Raji (cell line): ENCODE measurements around the gene VARS2.

Source experiments
- POLR2A ChIP-seq: IDR thresholded peaks from 2 replicates; pipeline ENCODE4 v1.6.1; 2011; ENCODE audit warnings: low read depth, low read length, control low read depth; ENCODE audit not compliant: insufficient read depth

The VARS2 gene

DNA sequence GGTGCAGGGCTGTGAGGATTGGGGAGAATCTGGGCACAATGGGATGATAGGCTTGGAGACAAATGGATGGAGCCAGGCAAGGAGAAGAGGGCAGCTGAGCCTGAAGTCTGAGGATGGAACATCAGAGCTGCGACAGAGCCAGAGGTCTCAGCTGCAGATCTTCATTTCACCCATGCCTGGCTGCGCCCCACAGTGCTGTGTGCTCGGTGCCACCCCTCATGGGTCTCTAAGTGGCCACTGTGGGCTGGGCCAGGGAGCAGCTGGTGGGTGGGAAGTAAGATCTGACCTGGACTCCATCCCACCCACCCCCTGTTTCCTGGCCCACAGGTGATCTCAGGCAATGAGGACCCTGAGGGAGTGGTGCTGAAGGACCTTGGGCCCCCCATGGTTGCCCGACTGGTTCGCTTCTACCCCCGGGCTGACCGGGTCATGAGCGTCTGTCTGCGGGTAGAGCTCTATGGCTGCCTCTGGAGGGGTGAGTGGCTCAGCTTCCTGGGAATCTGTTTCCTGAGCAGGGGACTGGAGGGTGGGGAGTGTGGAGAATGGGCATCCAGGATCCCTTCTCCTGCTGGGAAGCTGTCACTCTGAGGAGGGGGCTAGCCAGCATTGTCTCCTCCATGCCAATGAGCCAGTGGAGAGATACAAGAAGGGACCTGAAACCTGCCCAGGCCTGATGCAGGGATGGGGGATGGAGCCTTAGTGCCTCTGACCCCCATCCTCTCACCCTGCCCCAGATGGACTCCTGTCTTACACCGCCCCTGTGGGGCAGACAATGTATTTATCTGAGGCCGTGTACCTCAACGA, 23.2 kb upstream of the VARS2 start:
- no peak for TF ChIP-seq POLR2A

DNA sequence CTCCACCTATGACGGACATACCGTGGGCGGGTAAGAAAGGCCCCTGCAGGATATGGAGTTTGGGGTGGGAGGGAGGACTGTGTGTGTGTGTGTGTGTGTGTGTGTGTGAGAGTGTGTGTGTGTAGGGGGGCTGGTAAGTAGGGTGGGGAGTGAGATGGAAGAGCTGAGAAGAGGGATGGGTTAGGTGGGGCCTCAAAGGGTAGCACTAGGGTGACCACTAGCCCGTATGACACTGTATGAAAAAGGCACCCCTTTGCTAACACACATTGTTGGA, 22.7 kb upstream of the VARS2 start:
- no peak for TF ChIP-seq POLR2A

DNA sequence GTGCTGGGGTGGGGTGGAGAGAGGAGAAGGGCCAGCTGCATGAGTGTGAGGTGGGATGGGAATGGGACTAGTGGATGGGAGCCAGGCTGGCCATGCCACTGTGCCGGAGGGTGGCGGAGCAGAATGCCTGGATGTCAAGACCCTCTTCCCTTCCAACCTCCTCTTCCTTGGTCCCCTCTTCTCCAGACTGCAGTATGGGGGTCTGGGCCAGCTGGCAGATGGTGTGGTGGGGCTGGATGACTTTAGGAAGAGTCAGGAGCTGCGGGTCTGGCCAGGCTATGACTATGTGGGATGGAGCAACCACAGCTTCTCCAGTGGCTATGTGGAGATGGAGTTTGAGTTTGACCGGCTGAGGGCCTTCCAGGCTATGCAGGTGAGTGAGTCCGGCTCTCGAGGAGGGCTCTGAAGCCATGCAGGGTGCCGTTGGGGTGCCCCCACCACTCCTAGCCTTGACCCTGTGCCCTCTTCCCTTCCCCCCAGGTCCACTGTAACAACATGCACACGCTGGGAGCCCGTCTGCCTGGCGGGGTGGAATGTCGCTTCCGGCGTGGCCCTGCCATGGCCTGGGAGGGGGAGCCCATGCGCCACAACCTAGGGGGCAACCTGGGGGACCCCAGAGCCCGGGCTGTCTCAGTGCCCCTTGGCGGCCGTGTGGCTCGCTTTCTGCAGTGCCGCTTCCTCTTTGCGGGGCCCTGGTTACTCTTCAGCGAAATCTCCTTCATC, 22.1 kb upstream of the VARS2 start:
- TF ChIP-seq POLR2A: no peak

DNA sequence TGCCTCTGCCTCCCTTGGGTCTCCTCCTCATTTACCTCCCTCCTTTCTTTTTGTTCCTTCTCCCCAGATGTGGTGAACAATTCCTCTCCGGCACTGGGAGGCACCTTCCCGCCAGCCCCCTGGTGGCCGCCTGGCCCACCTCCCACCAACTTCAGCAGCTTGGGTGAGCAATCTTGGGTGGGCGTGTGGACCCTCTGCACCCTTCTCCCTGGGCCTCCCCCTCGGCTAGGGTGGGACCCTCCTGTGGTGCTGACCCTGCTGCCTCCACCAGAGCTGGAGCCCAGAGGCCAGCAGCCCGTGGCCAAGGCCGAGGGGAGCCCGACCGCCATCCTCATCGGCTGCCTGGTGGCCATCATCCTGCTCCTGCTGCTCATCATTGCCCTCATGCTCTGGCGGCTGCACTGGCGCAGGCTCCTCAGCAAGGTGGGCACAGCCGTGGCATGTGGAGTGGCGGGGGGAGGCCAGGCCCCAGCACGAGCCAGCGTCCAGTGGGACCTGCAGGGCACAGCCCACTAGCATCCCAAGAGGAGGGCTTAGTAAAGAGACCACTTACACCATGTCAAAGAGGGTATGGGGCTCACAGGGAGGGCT, 20.9 kb upstream of the VARS2 start:
- TF ChIP-seq POLR2A: no peak

DNA sequence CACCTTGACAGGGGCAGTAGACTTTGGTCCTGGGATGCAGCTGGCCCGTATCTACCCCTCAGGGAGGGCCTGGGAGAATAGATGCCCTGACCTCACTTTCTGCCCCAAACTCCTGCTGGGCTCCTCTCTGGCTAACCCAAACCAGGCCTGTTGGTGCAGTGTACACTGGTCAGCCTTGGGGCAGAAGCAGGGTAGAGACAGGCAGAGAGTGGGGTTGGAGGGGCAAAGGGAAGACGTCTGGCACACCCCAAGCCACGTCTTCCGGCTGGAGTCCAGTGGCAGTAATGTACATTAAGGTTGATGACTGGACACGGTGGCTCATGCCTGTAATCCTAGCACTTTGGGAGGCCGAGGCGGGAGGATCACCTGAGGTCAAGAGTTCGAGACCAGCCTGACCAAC, 20.4 kb upstream of the VARS2 start:
- no peak for TF ChIP-seq POLR2A

DNA sequence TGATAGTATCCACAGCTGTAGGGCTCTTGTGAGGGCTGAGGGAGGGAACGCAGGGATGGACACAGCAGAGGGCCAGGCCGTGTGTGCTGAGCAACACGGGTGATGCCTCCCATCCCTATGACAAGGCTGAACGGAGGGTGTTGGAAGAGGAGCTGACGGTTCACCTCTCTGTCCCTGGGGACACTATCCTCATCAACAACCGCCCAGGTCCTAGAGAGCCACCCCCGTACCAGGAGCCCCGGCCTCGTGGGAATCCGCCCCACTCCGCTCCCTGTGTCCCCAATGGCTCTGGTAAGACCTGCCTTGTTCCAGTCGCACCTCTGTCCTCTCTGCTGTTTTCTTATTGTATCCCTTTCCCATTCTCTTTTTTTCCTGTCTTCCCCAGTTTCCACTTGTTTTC, 19.7 kb upstream of the VARS2 start:
- TF ChIP-seq POLR2A: no peak

DNA sequence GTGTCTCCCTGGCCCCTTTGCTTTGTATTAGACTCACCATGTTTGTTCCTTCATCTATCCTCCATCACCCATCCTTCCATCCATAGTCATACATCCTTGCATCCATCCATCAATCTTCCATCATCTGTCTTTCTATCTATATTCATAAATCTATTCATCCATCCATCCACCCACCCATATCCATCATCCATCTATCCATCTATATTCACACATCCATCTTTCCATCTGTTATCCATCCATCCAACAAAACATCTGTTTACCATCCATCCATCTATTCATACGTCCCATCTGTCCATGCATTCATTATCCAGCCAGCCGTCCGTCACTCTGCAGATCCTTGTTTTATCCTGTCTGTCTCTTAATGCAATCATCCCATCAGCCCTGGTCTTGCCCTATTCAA, 19.1 kb upstream of the VARS2 start:
- TF ChIP-seq POLR2A: no peak

DNA sequence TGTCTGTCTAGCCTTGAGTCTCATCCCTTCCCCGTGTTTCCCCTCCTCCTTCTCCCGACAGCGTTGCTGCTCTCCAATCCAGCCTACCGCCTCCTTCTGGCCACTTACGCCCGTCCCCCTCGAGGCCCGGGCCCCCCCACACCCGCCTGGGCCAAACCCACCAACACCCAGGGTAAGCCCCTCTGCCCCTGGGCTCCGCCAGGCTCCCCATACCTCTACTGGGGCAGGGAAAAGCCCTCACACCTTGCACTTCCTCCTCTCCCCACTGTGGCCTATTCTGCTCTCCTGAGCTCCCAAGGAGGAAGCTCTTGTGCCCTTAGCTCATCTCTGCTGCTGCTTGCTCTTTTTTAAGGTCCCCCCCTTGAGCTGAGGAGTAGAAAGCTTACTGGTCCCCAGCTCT, 18.7 kb upstream of the VARS2 start:
- no peak for TF ChIP-seq POLR2A

DNA sequence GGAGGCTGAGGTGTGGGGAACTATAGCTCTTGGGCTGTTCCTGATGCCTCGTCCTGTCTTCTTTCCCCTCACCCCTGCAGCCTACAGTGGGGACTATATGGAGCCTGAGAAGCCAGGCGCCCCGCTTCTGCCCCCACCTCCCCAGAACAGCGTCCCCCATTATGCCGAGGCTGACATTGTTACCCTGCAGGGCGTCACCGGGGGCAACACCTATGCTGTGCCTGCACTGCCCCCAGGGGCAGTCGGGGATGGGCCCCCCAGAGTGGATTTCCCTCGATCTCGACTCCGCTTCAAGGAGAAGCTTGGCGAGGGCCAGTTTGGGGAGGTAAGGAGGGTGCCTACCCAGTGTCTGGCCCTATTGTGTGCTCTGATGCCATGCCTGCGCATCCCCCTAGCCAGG, 17.5 kb upstream of the VARS2 start:
- TF ChIP-seq POLR2A: no peak

DNA sequence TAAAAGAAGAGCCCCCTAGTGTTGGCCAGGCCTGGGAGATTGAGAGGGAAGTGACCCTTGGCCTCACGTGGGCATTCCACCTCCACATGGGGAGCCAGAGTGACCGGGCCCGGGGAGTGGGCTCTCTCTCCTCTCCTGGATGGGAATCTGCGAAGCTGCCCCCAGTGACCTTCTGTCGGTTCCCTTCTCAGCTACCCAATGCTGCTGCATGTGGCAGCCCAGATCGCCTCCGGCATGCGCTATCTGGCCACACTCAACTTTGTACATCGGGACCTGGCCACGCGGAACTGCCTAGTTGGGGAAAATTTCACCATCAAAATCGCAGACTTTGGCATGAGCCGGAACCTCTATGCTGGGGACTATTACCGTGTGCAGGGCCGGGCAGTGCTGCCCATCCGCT, 16.2 kb upstream of the VARS2 start:
- TF ChIP-seq POLR2A: no peak

DNA sequence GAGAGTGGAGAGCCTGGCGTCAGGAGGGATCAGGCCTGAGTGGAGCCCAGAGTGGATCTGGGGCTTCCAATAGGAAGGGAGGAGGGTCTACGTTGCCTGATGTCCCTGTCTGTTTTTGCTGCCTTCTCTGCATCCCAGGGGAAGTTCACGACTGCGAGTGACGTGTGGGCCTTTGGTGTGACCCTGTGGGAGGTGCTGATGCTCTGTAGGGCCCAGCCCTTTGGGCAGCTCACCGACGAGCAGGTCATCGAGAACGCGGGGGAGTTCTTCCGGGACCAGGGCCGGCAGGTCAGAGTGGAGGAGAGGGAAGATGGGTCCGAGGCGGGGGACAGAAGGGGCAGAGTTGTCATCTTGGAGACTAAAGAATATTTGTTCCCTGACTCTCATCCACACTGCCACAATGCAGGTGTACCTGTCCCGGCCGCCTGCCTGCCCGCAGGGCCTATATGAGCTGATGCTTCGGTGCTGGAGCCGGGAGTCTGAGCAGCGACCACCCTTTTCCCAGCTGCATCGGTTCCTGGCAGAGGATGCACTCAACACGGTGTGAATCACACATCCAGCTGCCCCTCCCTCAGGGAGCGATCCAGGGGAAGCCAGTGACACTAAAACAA, 15.2 kb upstream of the VARS2 start:
- no peak for TF ChIP-seq POLR2A

DNA sequence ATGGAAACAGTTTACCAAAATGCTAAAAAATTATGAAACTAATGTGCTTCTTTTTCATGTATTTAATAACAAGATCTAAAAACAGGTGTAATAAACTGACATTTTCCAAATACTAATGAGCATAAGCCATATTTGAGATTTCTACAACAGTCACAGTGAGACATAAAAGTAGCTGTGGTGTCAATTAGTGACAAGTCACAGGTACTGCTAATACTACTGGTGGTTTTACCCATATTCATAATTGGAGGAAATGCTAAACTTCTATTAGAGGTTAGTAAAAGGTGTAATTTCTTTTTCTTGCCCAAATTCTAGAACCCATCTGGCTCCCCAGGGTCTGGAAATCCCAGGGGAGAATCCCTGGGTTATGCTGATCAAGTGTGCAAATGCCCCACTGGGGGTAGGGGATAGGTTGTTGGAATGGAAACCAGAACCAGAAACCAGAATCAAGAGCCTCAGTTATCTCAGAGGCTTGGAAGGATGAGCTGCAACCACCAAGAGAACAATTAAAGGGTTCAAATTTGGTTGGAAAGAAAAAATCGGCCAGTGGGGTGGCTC, 13.1 kb upstream of the VARS2 start:
- TF ChIP-seq POLR2A: no peak

DNA sequence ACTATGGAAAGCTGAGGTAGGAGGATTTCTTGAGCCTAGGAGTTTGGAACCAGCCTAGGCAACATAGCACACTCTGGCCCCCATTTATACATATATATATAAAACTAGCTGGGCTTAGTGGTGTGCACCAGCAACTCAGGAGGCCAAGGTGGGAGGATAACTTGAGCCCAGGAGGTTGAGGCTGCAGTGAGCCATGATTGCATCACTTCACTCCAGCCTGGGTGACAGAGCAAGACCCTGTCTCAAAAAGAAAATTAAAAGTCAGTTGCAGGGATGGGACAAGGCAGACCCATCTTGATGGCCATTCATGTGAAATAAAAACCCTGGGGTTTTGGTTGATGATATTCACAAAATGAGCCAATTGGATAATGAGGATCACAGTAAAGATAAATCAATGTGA, 12.6 kb upstream of the VARS2 start:
- no peak for TF ChIP-seq POLR2A

DNA sequence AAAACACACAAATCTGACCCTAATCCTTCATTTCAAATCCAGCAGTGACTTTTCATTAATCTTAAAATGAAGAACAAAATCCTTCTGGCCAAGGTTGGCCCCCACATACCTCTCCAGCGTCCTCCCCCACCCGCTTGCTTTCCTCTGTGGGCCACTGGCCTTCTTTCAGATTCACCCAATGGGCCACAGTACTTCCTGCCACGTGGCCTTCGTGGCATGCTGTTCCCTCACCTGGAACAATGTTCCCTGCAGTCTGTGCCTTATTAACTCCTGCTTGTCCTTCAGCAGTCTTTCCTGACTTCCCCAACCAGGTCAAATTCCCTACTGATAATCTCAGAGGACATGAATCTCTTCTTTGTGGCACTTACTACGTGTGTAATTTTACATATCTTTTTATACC, 11.3 kb upstream of the VARS2 start:
- TF ChIP-seq POLR2A: no peak

DNA sequence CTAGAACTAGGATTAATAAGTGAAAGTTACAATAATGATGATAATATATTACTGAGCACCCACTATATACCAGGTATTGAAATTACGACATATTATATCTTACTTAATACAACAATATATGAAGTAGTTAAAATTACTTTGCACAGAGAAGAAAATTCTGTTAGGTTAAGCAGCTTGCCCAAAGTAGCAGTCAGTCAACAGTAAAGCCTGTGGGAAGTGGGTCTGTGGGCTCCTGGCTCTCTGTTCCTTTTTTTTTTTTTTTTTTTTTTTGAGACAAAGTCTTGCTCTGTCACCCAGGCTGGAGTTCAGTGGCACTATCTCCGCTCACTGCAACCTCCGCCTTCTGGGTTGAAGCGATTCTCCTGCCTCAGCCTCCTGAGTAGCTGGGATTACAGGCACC, 10.8 kb upstream of the VARS2 start:
- no peak for TF ChIP-seq POLR2A
